PFSK-1 (cell line): ENCODE results near the gene LHFPL3.

Experiments
- FOXP2 ChIP-seq: optimal IDR thresholded peaks from 2 replicates; pipeline ENCODE3; 2011; ENCODE audit warnings: borderline replicate concordance, control low read depth, inconsistent platforms; ENCODE audit not compliant: insufficient read depth; ENCODE audit errors: extremely low read length, extremely low read depth
- POLR2AphosphoS5 ChIP-seq: IDR thresholded peaks from 2 replicates; pipeline ENCODE4 v1.6.1; 2012; ENCODE audit warnings: low read depth, mild to moderate bottlenecking, control low read depth, low read length, moderate library complexity
- REST ChIP-seq, 2 experiments: IDR thresholded peaks; 2 replicates each; pipeline versions ENCODE4 v1.6.1 to v1.8.0; 2011 to 2012; ENCODE audit warnings: low read depth in 2 of 2, low read length in 2 of 2, control low read depth in 1 of 2, inconsistent platforms in 1 of 2, mild to moderate bottlenecking in 1 of 2, moderate library complexity in 1 of 2; ENCODE audit not compliant: insufficient read depth in 1 of 2
- SIN3A ChIP-seq: IDR thresholded peaks from 2 replicates; pipeline ENCODE4 v1.6.1; 2012; ENCODE audit warnings: mild to moderate bottlenecking, low read length, moderate library complexity, borderline replicate concordance; ENCODE audit not compliant: insufficient read depth
- TAF1 ChIP-seq: IDR thresholded peaks from 2 replicates; pipeline ENCODE4 v1.6.1; 2012; ENCODE audit warnings: low read length, control low read depth, borderline replicate concordance; ENCODE audit not compliant: insufficient read depth

Gene LHFPL3

GRCh38 chr7:104327534-104327933 lies 869 bp upstream of the LHFPL3 start:
- TF ChIP-seq REST (IDR thresholded peaks at IDR 0.05; ENCODE audit: insufficient read depth in 1 of 2, low read depth in 2 of 2, low read length in 2 of 2) (no peak), SIN3A (no peak), POLR2AphosphoS5 (no peak), FOXP2 (no peak), TAF1 (no peak)

GRCh38 chr7:104327938-104328295 lies 486 bp upstream of the LHFPL3 start:
- no peak for TF ChIP-seq POLR2AphosphoS5
- no peak for TF ChIP-seq TAF1
- no peak for TF ChIP-seq REST (IDR thresholded peaks at IDR 0.05; ENCODE audit: insufficient read depth in 1 of 2, low read depth in 2 of 2, low read length in 2 of 2)
- no peak for TF ChIP-seq SIN3A
- no peak for TF ChIP-seq FOXP2

GRCh38 chr7:104328970-104329825 lies 795 bp downstream of the LHFPL3 start:
- TF ChIP-seq POLR2AphosphoS5 (no peak), FOXP2 (no peak), TAF1 (no peak), REST (IDR thresholded peaks at IDR 0.05; ENCODE audit: insufficient read depth in 1 of 2, low read depth in 2 of 2, low read length in 2 of 2) (no peak), SIN3A (no peak)

- TF ChIP-seq TAF1 (no peak), SIN3A (no peak), POLR2AphosphoS5 (no peak), FOXP2 (no peak), REST (IDR thresholded peaks at IDR 0.05; ENCODE audit: insufficient read depth in 1 of 2, low read depth in 2 of 2, low read length in 2 of 2) (no peak)
These were observed 13.1 kb downstream of the LHFPL3 start for GRCh38 chr7:104341546-104341945.
